ENCODE results near the gene DLEU7.

- no peak for TF ChIP-seq CTCF (IDR thresholded peaks at IDR 0.05)
- no peak for TF ChIP-seq POLR2A (IDR thresholded peaks at IDR 0.05)
Observed at GRCh38 chr13:50793026-50793425, 50.5 kb downstream of the DLEU7 start.

All from lower leg skin (tissue), 3 donors.